Gastroesophageal sphincter (tissue), 3 donors: ENCODE measurements around the gene SRSF8.

Experiments
- POLR2A ChIP-seq, 2 donors: fragments of 450-650 bp; IDR thresholded peaks; one replicate each; pipeline ENCODE4 v1.6.1; 2017; ENCODE audit warnings: antibody characterized with exemption in 2 of 2, mild to moderate bottlenecking in 2 of 2, moderate library complexity in 1 of 2
- POLR2AphosphoS5 ChIP-seq: sonication (generic); formaldehyde crosslinking; IDR thresholded peaks from one replicate; pipeline ENCODE4 v1.6.1; 2017; ENCODE audit warnings: antibody characterized with exemption
- TF ChIP-seq, protein P1 (sequence below), 4 experiments: fragments of 200-600 bp in 2 of 4; fragments of 450-650 bp in 2 of 4; sonication (generic) in 1 of 4; IDR thresholded peaks; one replicate each; pipeline ENCODE4 v1.5.1; 2017 to 2019; ENCODE audit warnings: antibody characterized with exemption in 4 of 4, mild to moderate bottlenecking in 2 of 4, moderate library complexity in 2 of 4

DNA sequence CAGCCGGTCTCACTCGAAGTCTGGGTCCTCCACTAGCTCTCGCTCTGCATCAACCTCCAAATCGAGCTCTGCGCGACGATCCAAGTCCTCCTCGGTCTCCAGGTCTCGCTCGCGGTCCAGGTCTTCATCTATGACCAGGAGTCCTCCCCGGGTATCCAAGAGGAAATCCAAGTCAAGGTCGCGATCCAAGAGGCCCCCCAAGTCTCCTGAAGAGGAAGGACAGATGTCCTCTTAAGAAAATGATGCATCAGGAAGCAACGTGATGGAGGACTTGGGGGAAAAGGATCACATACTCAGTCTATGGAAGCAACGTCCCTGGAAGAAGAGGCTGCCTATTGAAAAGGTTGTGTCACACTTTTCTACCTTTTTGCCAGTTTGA lies 1.1 kb downstream of the SRSF8 start:
- TF ChIP-seq, protein P1, sequence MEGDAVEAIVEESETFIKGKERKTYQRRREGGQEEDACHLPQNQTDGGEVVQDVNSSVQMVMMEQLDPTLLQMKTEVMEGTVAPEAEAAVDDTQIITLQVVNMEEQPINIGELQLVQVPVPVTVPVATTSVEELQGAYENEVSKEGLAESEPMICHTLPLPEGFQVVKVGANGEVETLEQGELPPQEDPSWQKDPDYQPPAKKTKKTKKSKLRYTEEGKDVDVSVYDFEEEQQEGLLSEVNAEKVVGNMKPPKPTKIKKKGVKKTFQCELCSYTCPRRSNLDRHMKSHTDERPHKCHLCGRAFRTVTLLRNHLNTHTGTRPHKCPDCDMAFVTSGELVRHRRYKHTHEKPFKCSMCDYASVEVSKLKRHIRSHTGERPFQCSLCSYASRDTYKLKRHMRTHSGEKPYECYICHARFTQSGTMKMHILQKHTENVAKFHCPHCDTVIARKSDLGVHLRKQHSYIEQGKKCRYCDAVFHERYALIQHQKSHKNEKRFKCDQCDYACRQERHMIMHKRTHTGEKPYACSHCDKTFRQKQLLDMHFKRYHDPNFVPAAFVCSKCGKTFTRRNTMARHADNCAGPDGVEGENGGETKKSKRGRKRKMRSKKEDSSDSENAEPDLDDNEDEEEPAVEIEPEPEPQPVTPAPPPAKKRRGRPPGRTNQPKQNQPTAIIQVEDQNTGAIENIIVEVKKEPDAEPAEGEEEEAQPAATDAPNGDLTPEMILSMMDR (IDR thresholded peaks at IDR 0.05), result no peak
- no peak for TF ChIP-seq POLR2AphosphoS5
- TF ChIP-seq POLR2A (IDR thresholded peaks at IDR 0.05), result no peak
